GM21528 (cell line): ENCODE measurements around the gene HIC2.
"Not testable (repeated sequence)": the region's sequence is repeated elsewhere in the genome, so short reads cannot be mapped to it uniquely, and the experiment has no call there.

Experiments
- ATAC-seq: cut with Tn5 transposase; IDR thresholded peaks from one replicate; pipeline ENCODE4 v1.9.1; 2021; ENCODE audit warnings: mild to moderate bottlenecking, moderate library complexity; ENCODE audit not compliant: unreplicated experiment, low FRiP score

HIC2 gene

GRCh38 chr22:21417227-21417746 is at the start of gene HIC2:
TSS of gene HIC2 (plus strand) at chr22:21417371. CDS start at chr22:21442832, 25,461 bp downstream.
- ATAC-seq, result peak; percentile 78

GRCh38 chr22:21368603-21369310 is 48.4 kb upstream of the HIC2 start:
- not testable (repeated sequence) for ATAC-seq

- not testable (repeated sequence) for ATAC-seq
Observed at GRCh38 chr22:21375880-21376279, 41.3 kb upstream of the HIC2 start.

- peak; percentile 79 for ATAC-seq
Observed at GRCh38 chr22:21383701-21384467, 33.3 kb upstream of the HIC2 start, which contains the start of gene RIMBP3B. TSS of gene RIMBP3B (plus strand) at chr22:21383751. CDS start at chr22:21383859, 108 bp downstream.

GRCh38 chr22:21384468-21385357 is 32.5 kb upstream of the HIC2 start:
- peak; percentile 28 for ATAC-seq

- ATAC-seq, result not testable (repeated sequence)
Observed at GRCh38 chr22:21389480-21389879, 27.7 kb upstream of the HIC2 start.

- ATAC-seq, result not testable (repeated sequence)
Observed at GRCh38 chr22:21390013-21390412, 27.2 kb upstream of the HIC2 start.

GRCh38 chr22:21394613-21395012 is 22.6 kb upstream of the HIC2 start:
- not testable (repeated sequence) for ATAC-seq

- ATAC-seq, result not testable (repeated sequence)
Observed at GRCh38 chr22:21401197-21401969, 15.8 kb upstream of the HIC2 start.

GRCh38 chr22:21402763-21403314 is 14.3 kb upstream of the HIC2 start:
- not testable (repeated sequence) for ATAC-seq

GRCh38 chr22:21407139-21407538 is 10.0 kb upstream of the HIC2 start:
- not testable (repeated sequence) for ATAC-seq

- ATAC-seq, result not testable (repeated sequence)
Observed at GRCh38 chr22:21407792-21408191, 9.4 kb upstream of the HIC2 start.

- not testable (repeated sequence) for ATAC-seq
Observed at GRCh38 chr22:21416375-21416774, 796 bp upstream of the HIC2 start.

GRCh38 chr22:21417853-21418252 is 682 bp downstream of the HIC2 start:
- peak; percentile 31 for ATAC-seq

- not testable (repeated sequence) for ATAC-seq
Observed at GRCh38 chr22:21418974-21419638, 1.9 kb downstream of the HIC2 start.

GRCh38 chr22:21420180-21420763 is 3.1 kb downstream of the HIC2 start:
- not testable (repeated sequence) for ATAC-seq

GRCh38 chr22:21424084-21424709 is 7.0 kb downstream of the HIC2 start:
- ATAC-seq, result not testable (repeated sequence)
